Endothelial cell of umbilical vein (primary cell): ENCODE data around the gene P2RX2. TPM values are rescaled to one million over a fixed set of nuclear protein-coding genes. Genes with fewer than 3 reads are reported as not detected.

Source experiments
- BruUV-seq: library from RNA; stranded (reverse); fragments of 400-500 nt; replicated peaks from 2 replicates; lab custom pipeline; 2021; lab: Mats Ljungman, UMichigan
- CTCF ChIA-PET: fragments of 300-600, 350-600 bp; sonication (Branson Sonifier 250); formaldehyde crosslinking; loops from one replicate; lab custom pipeline; 2021; ENCODE audit warnings: antibody characterized with exemption, inconsistent platforms; lab: Charles Lee
- POLR2A ChIA-PET: fragments of 300-600, 350-600 bp; sonication (Branson Sonifier 250); formaldehyde crosslinking; loops from one replicate; lab custom pipeline; 2021; ENCODE audit warnings: antibody characterized with exemption, inconsistent platforms; lab: Charles Lee
- DNase-seq: peaks from one replicate; pipeline ENCODE4 v3.0.0-alpha.2; 2011; ENCODE audit warnings: low read depth, low spot score
- FAIRE-seq: peaks from 2 replicates; lab custom pipeline; 2011; peaks lifted over from hg19 to GRCh38; lab: Jason Lieb, UNC
- H2AFZ ChIP-seq: 2 replicates; pipeline ENCODE4 v1.6.0; 2012; ENCODE audit warnings: low read depth, low read length, control low read depth, inconsistent platforms
- H3K27ac ChIP-seq: 2 replicates; pipeline ENCODE4 v1.5.1; 2011; ENCODE audit warnings: low read depth, mild to moderate bottlenecking, control low read depth, low read length, moderate library complexity; ENCODE audit not compliant: insufficient read depth
- H3K27me3 ChIP-seq, 2 experiments: 2 replicates each; pipeline versions ENCODE4 v1.6.0 to v1.6.1; 2011; ENCODE audit warnings: low read length in 2 of 2, mixed read lengths in 1 of 2; ENCODE audit not compliant: control insufficient read depth in 2 of 2, insufficient read depth in 2 of 2
- H3K36me3 ChIP-seq, 2 experiments: 2 replicates in 1 of 2; 3 replicates in 1 of 2; pipeline ENCODE4 v1.5.1; 2011; ENCODE audit warnings: low read length in 2 of 2, mild to moderate bottlenecking in 1 of 2, moderate library complexity in 1 of 2; ENCODE audit not compliant: control insufficient read depth in 2 of 2, insufficient read depth in 2 of 2; ENCODE audit errors: extremely low read depth in 1 of 2
- H3K4me1 ChIP-seq: 3 replicates; pipeline ENCODE4 v1.5.1; 2011; ENCODE audit warnings: mild to moderate bottlenecking, low read length; ENCODE audit not compliant: control insufficient read depth, insufficient read depth; ENCODE audit errors: extremely low read depth
- H3K4me2 ChIP-seq: 2 replicates; pipeline ENCODE4 v1.6.1; 2011; ENCODE audit warnings: low read length, control low read depth, mixed read lengths; ENCODE audit not compliant: insufficient read depth
- H3K4me3 ChIP-seq, 3 experiments: fragments of 200-600 bp in 1 of 3; sonication (generic), shearing (Covaris generic) in 1 of 3; replicated peaks in 1 of 3; 2 replicates each; pipeline ENCODE4 v1.5.1; 2011 to 2016; ENCODE audit warnings: control low read depth in 3 of 3, low read length in 3 of 3, mild to moderate bottlenecking in 2 of 3, inconsistent platforms in 1 of 3, low read depth in 1 of 3, moderate library complexity in 1 of 3; ENCODE audit not compliant: insufficient read depth in 1 of 3
- H3K79me2 ChIP-seq: 2 replicates; pipeline ENCODE4 v1.6.0; 2012; ENCODE audit warnings: low read length, inconsistent platforms; ENCODE audit not compliant: control insufficient read depth, insufficient read depth
- H3K9ac ChIP-seq: replicated peaks from 2 replicates; pipeline ENCODE3; 2011; ENCODE audit warnings: low read length, control low read depth; ENCODE audit not compliant: insufficient read depth; ENCODE audit errors: extremely low read depth
- H3K9me1 ChIP-seq: replicated peaks from 3 replicates; pipeline ENCODE4 v1.6.0; 2011; ENCODE audit warnings: mild to moderate bottlenecking, low read length; ENCODE audit not compliant: control insufficient read depth, insufficient read depth; ENCODE audit errors: extremely low read depth
- H3K9me3 ChIP-seq: replicated peaks from 2 replicates; pipeline ENCODE4 v1.5.1; 2012; ENCODE audit warnings: low read length, inconsistent platforms; ENCODE audit not compliant: control insufficient read depth, insufficient read depth
- H4K20me1 ChIP-seq: replicated peaks from 2 replicates; pipeline ENCODE3; 2011; ENCODE audit warnings: mild to moderate bottlenecking, low read length; ENCODE audit not compliant: control insufficient read depth, insufficient read depth; ENCODE audit errors: extremely low read depth
- CTCF ChIP-seq, 2 donors: IDR thresholded peaks; 1 replicate in 1 of 2; 2 replicates in 1 of 2; pipeline ENCODE4 v1.5.1; 2011; ENCODE audit warnings: low read length in 2 of 2, mild to moderate bottlenecking in 2 of 2, moderate library complexity in 2 of 2, control low read depth in 1 of 2, inconsistent platforms in 1 of 2, low read depth in 1 of 2; ENCODE audit not compliant: insufficient read depth in 1 of 2; ENCODE audit errors: extremely low read depth in 1 of 2
- EZH2 ChIP-seq: IDR thresholded peaks from 2 replicates; pipeline ENCODE4 v1.6.1; 2012; ENCODE audit warnings: borderline replicate concordance, low read depth, mild to moderate bottlenecking, moderate library complexity, low read length, inconsistent platforms; ENCODE audit not compliant: severe bottlenecking
- FOS ChIP-seq: IDR thresholded peaks from 2 replicates; pipeline ENCODE4 v1.6.1; 2011; ENCODE audit warnings: mild to moderate bottlenecking, low read length, moderate library complexity, borderline replicate concordance; ENCODE audit not compliant: insufficient read depth
- GATA2 ChIP-seq: IDR thresholded peaks from 2 replicates; pipeline ENCODE4 v1.7.0; 2011; ENCODE audit warnings: low read depth, mild to moderate bottlenecking, moderate library complexity, mixed read lengths, low read length; ENCODE audit not compliant: insufficient read length, insufficient read depth
- JUN ChIP-seq: IDR thresholded peaks from 2 replicates; pipeline ENCODE4 v1.6.1; 2011; ENCODE audit warnings: borderline replicate concordance, low read depth; ENCODE audit not compliant: insufficient read length, insufficient read depth
- MAX ChIP-seq: IDR thresholded peaks from 2 replicates; pipeline ENCODE4 v1.6.1; 2011; ENCODE audit not compliant: insufficient read depth, insufficient read length
- MYC ChIP-seq: IDR thresholded peaks from one replicate; pipeline ENCODE4 v1.6.1; 2011; ENCODE audit warnings: mild to moderate bottlenecking, low read depth, low read length
- POLR2A ChIP-seq: IDR thresholded peaks from 2 replicates; pipeline ENCODE4 v1.6.1; 2012; ENCODE audit warnings: low read depth, mild to moderate bottlenecking, control low read depth, low read length
- POLR2AphosphoS5 ChIP-seq: IDR thresholded peaks from 2 replicates; pipeline ENCODE4 v1.6.1; 2012; ENCODE audit warnings: low read depth, mild to moderate bottlenecking, control low read depth, low read length, moderate library complexity; ENCODE audit not compliant: insufficient read depth
- dilution Hi-C: fragments of 300-500 bp; cut with MboI; formaldehyde crosslinking; loops from one replicate; pipeline ENCODE4 v1.15.0; 2019; ENCODE audit warnings: low sequenced_read_pairs; ENCODE audit not compliant: extremely low pct_ligation_motif_present
- intact Hi-C: fragments of 100-400 bp; cut with micrococcal nuclease; formaldehyde crosslinking; loops from one replicate; pipeline ENCODE4 v1.10.0; 2022
- polyA plus RNA-seq, 4 experiments: library from polyadenylated mRNA; depleted of rRNA in 3 of 4; stranded (reverse) in 3 of 4; unstranded in 1 of 4; fragments of >200 nt; gene quantifications; 2 replicates each; pipeline versions ENCODE4 v1.2.1 to v1.2.3, GENCODE V29; 2011 to 2012; ENCODE audit warnings: missing spikeins in 1 of 4
- total RNA-seq: library from RNA; stranded (reverse); gene quantifications from 2 replicates; pipeline ENCODE4 v1.2.3, GENCODE V29; 2021

The P2RX2 gene
- total and polyA plus RNA-seq, 2 donors (not counting 3 experiments of a cell fraction or from before 2014, with no cell fraction given): not detected

- Histone ChIP-seq H3K4me3 (no peak overlapping the region), H3K79me2 (no peaks in the 10 kb centered on the region), H3K4me2 (no peak overlapping the region), H2AFZ (no peak overlapping the region), H3K9me1 (no peaks in the 10 kb centered on the region), H3K36me3 (peaks cover 0 to 19% of the 10 kb centered on the region in 2 experiments), H3K9me3 (no peaks in the 10 kb centered on the region), H3K9ac (no peak overlapping the region), H3K4me1 (no peaks in the 10 kb centered on the region), H3K27me3 (no peaks in the 10 kb centered on the region), H3K27ac (no peak overlapping the region), H4K20me1 (no peaks in the 10 kb centered on the region)
- no TSS peak for BruUV-seq
- POLR2A ChIA-PET: no interaction called here
- CTCF ChIA-PET: interaction anchor here (0.6 kb wide), 1 partner anchor 224 kb away, joined by 4 read pairs; no protein-coding TSS in a partner anchor
- FAIRE-seq (no peak), DNase-seq (no peak)
- dilution Hi-C loops: no loop called here
- intact Hi-C loops: no loop called here
- no peak for TF ChIP-seq MYC
- TF ChIP-seq POLR2AphosphoS5: no peak
- TF ChIP-seq EZH2: no peak
- TF ChIP-seq JUN: no peak
- no peak for TF ChIP-seq FOS
- TF ChIP-seq POLR2A: no peak
- TF ChIP-seq MAX: no peak
- TF ChIP-seq CTCF (IDR thresholded peaks at IDR 0.05; ENCODE audit: extremely low read depth in 1 of 2, insufficient read depth in 1 of 2, low read depth in 1 of 2, low read length in 2 of 2): no peak
- no peak for TF ChIP-seq GATA2
Measured at GRCh38 chr12:132639956-132640520, 21.5 kb downstream of the P2RX2 start.
